Measurements from ENCODE around the gene CCDC86.
"Not testable (repeated sequence)": the region's sequence is repeated elsewhere in the genome, so short reads cannot be mapped to it uniquely, and the experiment has no call there.

The CCDC86 gene, protein sequence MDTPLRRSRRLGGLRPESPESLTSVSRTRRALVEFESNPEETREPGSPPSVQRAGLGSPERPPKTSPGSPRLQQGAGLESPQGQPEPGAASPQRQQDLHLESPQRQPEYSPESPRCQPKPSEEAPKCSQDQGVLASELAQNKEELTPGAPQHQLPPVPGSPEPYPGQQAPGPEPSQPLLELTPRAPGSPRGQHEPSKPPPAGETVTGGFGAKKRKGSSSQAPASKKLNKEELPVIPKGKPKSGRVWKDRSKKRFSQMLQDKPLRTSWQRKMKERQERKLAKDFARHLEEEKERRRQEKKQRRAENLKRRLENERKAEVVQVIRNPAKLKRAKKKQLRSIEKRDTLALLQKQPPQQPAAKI

DNA sequence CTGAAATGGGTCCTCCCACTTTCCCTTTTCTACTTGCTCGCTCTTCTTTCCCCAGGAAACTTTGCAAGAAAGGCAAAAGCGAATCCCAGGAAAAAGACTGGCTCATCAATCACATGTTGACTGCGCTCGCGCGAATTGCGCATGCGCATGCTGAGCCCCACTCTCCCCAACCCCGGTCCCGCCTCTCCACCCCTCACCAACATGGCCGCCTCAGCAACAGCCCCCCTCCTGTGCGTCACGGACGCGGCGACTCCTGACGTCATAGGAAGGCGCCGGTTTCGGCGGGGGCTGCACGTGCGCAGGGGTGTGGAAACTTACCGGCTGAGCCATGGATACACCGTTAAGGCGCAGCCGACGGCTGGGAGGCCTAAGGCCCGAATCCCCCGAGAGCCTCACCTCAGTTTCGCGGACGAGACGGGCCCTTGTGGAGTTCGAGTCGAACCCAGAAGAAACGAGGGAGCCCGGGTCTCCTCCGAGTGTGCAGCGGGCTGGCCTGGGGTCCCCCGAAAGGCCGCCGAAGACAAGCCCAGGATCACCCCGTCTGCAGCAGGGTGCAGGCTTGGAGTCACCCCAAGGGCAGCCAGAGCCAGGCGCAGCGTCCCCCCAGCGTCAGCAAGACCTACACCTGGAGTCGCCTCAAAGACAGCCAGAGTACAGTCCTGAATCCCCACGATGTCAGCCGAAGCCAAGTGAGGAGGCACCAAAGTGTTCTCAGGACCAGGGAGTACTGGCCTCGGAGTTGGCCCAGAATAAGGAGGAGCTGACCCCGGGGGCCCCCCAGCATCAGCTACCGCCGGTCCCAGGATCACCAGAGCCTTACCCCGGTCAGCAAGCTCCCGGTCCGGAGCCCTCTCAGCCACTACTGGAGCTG lies at the start of gene CCDC86:
Gene CCDC86, plus strand, starts transcription at position 317 of the 871 bp plus-strand sequence. Its CDS starts 12 bp downstream, at position 329.
- DNase-seq, result peak; percentile 84

GRCh38 chr11:60792521-60792920 lies 49.4 kb upstream of the CCDC86 start:
- DNase-seq, result no peak

DNA sequence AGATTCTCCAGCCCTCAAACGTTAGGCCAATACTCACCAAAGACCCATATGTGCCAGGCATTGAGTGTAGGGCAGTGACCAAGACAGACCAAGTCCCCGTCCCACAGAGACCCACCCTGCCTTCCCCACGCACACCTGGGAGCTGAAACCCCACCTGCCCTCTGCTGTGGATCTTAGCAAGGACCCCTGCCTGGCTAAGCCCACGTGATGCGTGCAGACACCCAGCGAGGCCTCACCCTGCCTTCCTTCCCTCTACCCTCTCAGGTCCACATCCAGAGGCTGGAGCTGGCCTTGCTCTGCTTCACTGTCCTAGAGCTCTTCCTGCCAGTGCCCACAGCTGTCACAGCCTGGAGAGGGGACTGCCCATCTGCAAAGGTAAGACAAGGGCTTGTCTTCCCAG lies 46.6 kb upstream of the CCDC86 start:
- DNase-seq, result no peak

DNA sequence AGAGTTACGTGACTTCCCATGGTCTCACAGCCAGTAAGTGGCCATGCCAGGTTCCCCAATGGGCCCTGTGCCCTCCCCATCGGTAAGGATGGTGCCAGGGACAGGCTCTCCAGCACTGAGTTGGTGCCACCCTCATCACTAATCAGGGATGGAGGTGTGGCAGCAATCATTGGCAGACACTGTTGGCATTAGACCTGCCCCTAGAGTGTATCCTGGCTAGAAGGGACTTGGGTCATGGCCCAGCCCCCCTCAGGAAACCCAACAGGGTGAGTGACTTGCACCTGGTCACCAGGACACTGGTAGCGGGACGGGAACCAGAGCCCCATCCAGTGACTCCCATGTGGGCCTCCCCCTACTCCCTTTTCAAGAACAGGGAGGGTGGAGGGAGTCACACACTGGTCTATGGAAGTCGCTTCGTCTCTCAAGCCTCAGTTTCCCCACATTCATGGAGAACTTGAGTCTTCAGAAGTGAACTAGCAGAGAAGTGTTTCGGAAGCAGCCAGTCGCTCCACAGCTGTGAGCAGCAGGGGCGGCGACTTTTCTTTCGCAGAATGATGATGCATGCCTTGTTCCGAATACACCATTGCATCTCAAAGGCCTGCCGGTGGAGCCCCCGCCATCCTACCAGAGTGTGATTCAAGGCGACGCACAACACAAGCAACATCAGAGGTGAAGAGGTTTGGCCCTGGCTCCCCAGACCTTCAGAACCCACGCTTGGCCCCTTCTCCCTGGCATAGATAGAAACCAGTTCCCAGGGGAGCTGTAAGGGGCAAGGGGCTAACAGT lies 43.9 kb upstream of the CCDC86 start:
- DNase-seq, result no peak

DNA sequence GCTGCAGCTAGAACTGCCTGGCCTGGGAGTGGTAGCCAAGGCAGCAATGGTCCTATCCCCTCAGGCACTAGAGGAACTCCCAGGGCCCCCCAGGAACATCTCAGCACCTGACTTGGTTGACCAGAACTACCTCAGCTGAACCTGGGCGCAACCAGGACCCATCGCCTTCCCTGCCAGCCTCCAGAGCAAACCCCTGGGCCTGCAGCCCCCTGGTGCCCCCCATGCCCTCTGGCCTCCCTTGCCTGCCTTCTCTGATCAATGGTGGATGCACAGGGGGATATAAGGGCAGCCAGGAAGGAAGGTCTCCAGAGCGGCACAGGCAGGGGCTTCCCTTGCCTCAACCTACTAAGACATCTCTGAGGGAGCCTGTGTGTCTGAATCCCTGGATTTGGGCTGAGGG lies 43.3 kb upstream of the CCDC86 start:
- DNase-seq, result no peak

- DNase-seq, result no peak
Observed at GRCh38 chr11:60801194-60801593, 40.7 kb upstream of the CCDC86 start.

DNA sequence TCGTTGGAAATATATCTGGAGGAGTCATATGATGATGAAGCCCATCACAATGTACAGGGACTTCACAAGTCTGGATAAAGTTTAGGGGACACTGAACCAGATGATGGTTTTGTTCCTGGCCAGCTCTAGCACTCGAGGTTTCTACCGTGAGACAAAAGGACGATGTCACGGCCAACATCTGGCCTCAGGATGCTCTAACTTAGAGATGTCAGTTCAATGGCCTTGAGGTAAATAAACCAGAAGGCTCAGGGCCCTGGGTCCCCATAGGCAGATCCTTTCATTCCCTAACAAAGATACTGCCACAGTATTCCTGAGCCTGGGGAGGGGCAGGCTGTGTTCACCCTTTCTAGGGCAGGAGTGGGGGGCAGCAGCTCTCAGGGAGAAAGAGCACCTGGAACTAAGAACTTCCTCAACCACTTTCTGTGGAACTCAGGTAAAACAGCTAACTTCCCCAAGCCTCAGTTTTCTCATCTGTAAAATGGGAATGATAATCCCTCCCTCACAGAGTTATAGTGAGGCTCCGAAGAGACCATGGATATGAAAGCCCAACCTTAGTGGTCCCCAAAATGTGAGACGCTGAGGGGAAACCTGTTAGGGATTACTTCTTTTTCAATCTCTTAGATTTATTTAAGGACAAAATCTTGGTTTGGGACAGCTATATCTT lies 38.5 kb upstream of the CCDC86 start:
- no peak for DNase-seq

- no peak for DNase-seq
Observed at GRCh38 chr11:60809249-60809648, 32.7 kb upstream of the CCDC86 start.

DNA sequence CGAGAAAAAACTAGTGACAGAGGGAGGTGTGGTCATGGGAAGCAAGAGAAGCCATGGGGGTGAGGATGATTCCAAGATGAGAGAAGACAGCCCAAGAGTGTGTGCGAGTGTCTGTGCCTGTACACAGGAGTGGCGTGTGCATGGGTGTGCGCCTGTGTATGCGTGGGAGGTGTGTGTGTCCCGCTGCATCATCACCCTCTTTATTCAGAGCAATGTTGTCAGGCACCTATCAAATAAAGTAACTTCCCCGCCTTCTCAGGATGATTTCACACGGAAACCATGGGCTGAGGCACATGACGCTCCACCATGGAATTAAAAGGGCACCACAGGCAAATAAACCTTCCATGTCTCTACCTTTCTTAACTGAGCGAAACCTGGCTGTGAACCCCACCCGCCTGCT lies 32.2 kb upstream of the CCDC86 start:
- no peak for DNase-seq

DNA sequence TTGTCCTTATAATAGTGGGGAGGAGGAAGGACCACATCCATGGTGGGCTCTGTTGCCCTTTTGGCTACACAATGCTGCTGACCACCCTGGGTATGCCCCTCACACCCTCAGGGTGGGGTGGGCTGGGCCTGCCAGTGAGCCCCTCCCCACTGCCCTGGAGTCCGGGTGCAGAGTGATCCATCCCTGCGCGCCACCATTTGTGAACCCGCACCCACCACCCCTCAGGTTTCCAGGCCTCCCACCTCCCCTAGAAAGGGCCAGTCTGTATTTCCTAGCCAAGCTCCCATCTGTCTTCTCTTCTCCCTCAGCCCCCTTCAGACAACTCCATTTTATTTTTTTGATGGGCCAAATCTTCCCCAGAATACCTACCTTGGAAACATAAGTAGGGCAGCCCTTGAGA lies 31.8 kb upstream of the CCDC86 start:
- no peak for DNase-seq

- no peak for DNase-seq
Observed at GRCh38 chr11:60810569-60810968, 31.3 kb upstream of the CCDC86 start.

DNA sequence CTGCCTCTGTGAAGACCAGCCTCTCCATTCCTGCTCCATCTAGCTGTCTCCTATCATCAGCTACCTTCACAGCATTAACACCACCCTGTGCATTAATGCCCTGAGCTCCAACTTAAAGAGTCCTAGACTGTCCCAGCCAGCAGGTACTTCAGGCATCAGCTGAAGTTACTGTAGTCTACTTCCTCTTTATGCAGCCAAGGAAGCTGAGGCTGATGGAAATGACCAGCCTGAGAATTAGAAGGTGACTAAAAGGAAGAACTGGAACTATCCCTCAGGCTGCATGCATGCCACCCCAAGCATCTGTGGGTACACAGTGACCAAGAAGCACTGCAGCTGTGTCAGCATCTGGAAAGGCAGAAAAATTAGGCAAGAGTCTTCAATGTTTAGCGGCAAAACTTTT lies 28.6 kb upstream of the CCDC86 start:
- DNase-seq, result no peak

DNA sequence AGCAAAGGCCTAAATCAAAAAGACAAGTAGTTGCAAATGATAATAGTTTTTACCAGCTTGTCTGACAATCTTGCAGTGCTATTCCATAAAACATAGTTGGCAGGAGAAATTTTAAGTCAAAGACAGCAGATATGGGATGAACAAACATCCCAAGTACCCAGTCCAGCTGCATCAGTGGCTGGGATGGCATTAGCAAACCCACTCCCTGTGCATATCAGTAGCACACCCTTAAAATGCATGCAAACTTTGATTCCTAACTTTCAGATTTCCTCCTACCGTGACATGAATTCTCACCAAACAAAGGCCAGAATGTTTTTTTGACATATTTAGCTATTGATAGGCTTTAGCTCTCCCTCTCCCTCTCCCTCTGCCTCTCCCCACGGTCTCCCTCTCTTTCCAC lies 27.8 kb upstream of the CCDC86 start:
- DNase-seq, result no peak

GRCh38 chr11:60816590-60817157 lies 25.2 kb upstream of the CCDC86 start:
- no peak for DNase-seq

GRCh38 chr11:60818057-60818456 lies 23.9 kb upstream of the CCDC86 start:
- no peak for DNase-seq

DNA sequence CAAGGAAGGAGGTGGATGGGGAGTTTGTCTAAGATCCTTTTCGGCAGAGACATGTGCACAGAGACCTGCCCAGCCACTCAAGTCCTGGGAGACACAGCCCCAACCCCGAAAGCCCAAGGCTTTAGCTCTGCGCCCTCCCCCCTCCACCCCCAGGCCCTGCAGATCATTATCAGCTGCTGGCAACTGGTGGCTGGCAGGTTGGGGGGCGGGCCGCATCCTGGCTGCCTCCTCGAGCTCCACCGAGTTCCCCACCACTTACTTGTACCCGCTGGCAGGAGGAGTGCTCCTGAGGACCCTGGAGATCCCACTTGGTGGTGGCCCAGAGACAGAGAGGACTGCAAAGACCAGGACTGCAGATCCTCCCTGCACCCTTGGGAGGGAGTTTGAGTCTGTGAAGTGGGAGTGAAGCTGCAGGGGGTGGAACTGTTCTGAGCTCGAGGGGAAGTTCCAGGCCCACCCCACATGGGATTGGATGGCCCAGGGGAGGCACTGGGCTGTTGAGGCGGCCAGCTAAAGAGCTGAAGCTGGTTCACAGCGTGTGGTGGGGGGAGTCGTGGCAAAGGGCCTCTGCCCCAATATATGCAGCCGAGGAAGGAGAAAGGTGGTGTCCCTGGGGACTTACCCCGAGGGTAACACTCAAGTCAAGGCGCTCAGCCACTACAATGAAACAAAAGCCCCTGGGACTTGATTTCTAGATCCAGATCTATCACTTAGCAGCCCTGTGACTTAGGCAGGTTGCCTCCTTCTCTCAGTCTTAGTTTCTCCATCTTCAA lies 19.9 kb upstream of the CCDC86 start:
- DNase-seq, result peak; percentile 13

- not testable (repeated sequence) for DNase-seq
Observed at GRCh38 chr11:60823745-60824306, 18.1 kb upstream of the CCDC86 start.

DNA sequence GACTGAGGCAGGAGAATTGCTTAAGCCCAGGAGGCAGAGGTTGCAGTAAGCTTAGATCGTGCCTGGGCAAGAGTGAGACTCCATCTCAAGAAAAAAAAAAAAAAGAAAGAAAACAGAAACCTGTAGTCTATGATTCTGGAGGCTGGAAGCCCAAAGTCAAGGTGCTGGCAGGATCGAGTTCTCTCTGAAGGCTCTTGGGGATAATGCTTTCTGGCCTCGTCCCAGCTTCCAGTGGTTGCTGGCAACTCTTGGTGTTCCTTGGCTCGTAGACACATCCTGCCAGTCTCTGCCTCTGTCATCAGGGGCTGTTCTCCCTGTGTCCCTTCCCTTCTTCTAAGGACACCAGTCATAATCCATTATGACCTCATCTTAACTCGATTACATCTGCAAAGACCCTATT lies 16.8 kb upstream of the CCDC86 start:
- no peak for DNase-seq

DNA sequence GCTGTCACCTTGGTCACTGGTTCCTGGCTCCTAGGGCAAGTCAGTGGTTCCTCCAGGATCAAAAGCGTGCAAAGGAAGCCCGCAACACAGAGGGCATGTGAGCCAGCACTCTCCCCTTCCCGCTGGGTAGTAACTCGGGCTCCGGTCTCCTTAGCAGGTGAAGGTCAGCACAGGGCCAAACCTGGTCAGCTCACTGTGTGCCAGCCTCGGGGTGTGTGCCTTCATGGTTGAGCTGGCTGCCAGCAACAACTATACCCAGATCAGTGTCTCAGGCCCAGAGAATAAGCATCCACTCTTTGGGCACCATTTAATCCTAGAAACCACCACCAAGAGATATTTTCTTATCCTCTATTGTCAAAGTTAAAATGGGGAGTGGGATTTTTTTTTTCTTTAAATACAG lies 16.1 kb upstream of the CCDC86 start:
- DNase-seq, result no peak

DNA sequence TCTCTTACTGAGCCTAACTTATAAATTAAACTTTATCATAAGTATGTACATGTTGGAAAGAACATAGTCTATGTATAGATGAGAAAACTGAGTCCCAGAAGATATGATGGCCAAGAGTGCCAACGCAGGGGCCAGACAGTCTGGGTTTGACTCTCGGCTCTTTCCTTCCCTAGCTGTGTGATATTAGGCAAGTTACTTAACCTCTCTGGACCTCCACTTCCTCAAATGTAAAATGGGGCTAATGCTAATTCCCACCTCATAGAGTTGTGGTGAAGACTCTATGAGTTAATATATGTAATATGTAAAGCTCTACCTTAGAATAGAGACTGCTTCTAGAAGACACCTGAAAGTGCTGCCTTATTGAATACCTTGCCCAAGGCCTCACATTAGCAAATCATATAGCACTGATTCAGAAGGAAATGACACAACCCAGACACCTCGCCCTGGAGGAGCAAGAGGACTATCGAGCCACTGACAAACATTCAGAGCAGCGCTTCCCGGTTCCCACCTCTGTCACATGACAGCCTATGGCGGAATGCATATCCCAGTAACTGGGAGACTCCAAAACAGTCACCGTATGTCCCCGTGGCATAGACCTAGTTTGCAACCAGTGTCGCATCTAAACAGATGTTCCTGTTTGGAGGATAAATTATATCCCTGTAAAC lies 11.3 kb upstream of the CCDC86 start:
- DNase-seq, result no peak

DNA sequence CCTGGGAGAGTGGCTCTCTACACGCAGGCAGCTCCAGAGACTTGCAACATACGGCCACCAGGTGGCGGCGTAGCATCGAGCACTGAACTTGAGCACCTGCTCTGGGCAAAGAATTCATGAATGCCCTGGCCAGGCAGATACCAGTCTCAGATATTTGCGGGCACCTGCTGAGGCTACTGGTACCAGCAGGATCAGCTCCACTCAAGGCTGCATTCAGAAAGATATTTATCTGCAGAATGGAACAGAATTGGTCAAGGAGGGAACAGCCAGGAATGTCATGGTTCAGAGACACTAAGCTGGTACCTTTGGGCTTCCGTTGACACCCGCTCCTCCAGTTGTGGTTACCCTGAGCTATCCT lies 10.8 kb upstream of the CCDC86 start:
- DNase-seq, result peak; percentile 82
